ENCODE results near the gene RYR1.

GRCh38 chr19:38388349-38389100 is 45.0 kb upstream of the RYR1 start, which contains the start of gene SPRED3:
- TF ChIP-seq CTCF (IDR thresholded peaks at IDR 0.05): no peak
- TF ChIP-seq POLR2AphosphoS5 (IDR thresholded peaks at IDR 0.05; ENCODE audit: low read depth, low read length): no peak
- TF ChIP-seq REST (IDR thresholded peaks at IDR 0.05; ENCODE audit: insufficient read depth in 1 of 2, low read depth in 2 of 2, low read length in 1 of 2): 0 out of 4 replicates have a peak, but pooled peaks of 1 of the 2 experiments have one; percentile 33
